HG02884 (cell line): Measurements from ENCODE around the gene TRDN.

Experiments
- ATAC-seq: cut with Tn5 transposase; IDR thresholded peaks from one replicate; pipeline ENCODE4 v1.9.1; 2021; ENCODE audit warnings: mild to moderate bottlenecking, moderate library complexity; ENCODE audit not compliant: unreplicated experiment

Gene TRDN

GRCh38 chr6:123201869-123202372 lies 434.8 kb downstream of the TRDN start:
- ATAC-seq = no peak

- ATAC-seq = no peak
These were observed 443.5 kb downstream of the TRDN start for GRCh38 chr6:123193298-123193697.

GRCh38 chr6:123189816-123190215 lies 446.9 kb downstream of the TRDN start:
- no peak for ATAC-seq

GRCh38 chr6:123182998-123183397 lies 453.8 kb downstream of the TRDN start:
- ATAC-seq = no peak

- ATAC-seq = no peak
These were observed 460.0 kb downstream of the TRDN start for GRCh38 chr6:123176706-123177105.

GRCh38 chr6:123171341-123172115 lies 465.2 kb downstream of the TRDN start:
- no peak for ATAC-seq

- ATAC-seq = no peak
These were observed 467.0 kb downstream of the TRDN start for GRCh38 chr6:123169774-123170095.

- ATAC-seq = no peak
These were observed 467.6 kb downstream of the TRDN start for GRCh38 chr6:123168892-123169773.

- ATAC-seq = no peak
These were observed 468.3 kb downstream of the TRDN start for GRCh38 chr6:123168466-123168865.
